HK-2 (cell line): ENCODE results near the gene ZC3H18.

ENCODE experiments used
- DNase-seq: peaks from one replicate; pipeline ENCODE4 v3.0.0-alpha.2; 2018; ENCODE audit not compliant: unreplicated experiment

ZC3H18 gene

GRCh38 chr16:88623858-88624257 lies 53.7 kb downstream of the ZC3H18 start:
- DNase-seq = no peak

GRCh38 chr16:88624481-88624880 lies 54.3 kb downstream of the ZC3H18 start:
- no peak for DNase-seq

GRCh38 chr16:88624977-88625576 lies 54.9 kb downstream of the ZC3H18 start:
- no peak for DNase-seq

GRCh38 chr16:88626646-88627045 lies 56.4 kb downstream of the ZC3H18 start:
- DNase-seq = no peak

GRCh38 chr16:88627531-88628411 lies 57.6 kb downstream of the ZC3H18 start:
- DNase-seq = no peak

GRCh38 chr16:88628512-88628974 lies 58.3 kb downstream of the ZC3H18 start:
- no peak for DNase-seq

- DNase-seq = no peak
Measured at GRCh38 chr16:88629835-88630234, 59.6 kb downstream of the ZC3H18 start.

- DNase-seq = no peak
Measured at GRCh38 chr16:88630433-88630832, 60.2 kb downstream of the ZC3H18 start.

- DNase-seq = no peak
Measured at GRCh38 chr16:88630941-88631340, 60.7 kb downstream of the ZC3H18 start.

GRCh38 chr16:88631384-88631783 lies 61.2 kb downstream of the ZC3H18 start:
- no peak for DNase-seq

- no peak for DNase-seq
Measured at GRCh38 chr16:88631920-88632586, 61.9 kb downstream of the ZC3H18 start.

- no peak for DNase-seq
Measured at GRCh38 chr16:88632587-88632930, 62.4 kb downstream of the ZC3H18 start.

- no peak for DNase-seq
Measured at GRCh38 chr16:88633684-88634140, 63.5 kb downstream of the ZC3H18 start.

GRCh38 chr16:88634141-88634993 lies 64.2 kb downstream of the ZC3H18 start:
- no peak for DNase-seq

- no peak for DNase-seq
Measured at GRCh38 chr16:88634994-88635670, 64.9 kb downstream of the ZC3H18 start.

GRCh38 chr16:88635671-88636319 lies 65.6 kb downstream of the ZC3H18 start:
- no peak for DNase-seq

- DNase-seq = no peak
Measured at GRCh38 chr16:88636488-88637265, 66.5 kb downstream of the ZC3H18 start.

- no peak for DNase-seq
Measured at GRCh38 chr16:88638323-88639230, 68.4 kb downstream of the ZC3H18 start, which contains the start of gene IL17C. IL17C (plus strand) TSS chr16:88638572; CDS start chr16:88638642, 70 bp downstream.
